ENCODE data around the gene HACD2.

The HACD2 gene

DNA sequence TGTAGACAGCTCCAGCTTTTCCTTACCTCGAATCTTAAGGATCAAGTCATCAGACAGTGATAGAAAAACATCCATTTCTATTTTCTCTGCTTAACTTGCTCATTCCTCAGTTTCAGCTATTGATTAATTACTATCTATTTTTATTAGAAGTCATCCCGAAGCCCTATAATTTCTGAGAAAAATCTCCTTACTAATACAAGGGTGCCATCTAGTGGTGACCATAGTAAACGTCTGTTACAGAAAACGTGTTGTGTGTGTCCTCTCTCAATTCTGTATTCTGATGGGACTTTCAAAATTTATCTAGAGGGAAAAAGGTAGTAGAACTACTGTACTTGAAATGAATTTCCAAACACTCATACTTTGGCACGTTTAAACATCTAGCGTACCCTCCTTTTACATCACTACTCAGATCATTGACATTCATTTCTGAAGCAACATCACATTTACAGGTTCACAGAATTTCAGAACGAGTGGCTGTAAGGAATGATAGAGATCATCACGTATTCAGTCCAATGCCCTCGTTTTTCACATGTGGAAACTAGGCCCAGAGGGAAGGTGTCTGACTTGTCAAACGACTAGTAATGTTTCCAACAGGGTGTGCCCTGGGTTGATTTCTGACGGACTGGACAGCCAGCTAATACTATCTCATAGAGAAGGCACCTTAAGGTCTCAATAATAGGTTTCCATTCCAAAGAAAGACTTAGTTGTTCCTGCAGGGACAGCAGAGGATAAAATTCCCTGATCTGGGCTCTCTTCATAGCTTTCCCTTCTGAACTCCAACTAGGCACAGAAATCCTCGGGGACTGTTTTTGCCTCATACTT, 25.6 kb downstream of the HACD2 start:
- H3K4me3 ChIP-seq (ENCODE audit: low read depth, low read length): no peak overlapping the region
- no peak overlapping the region for H3K27ac ChIP-seq (ENCODE audit: extremely low read depth, low read depth, low read length)
- no peaks in the 10 kb centered on the region for H3K9me3 ChIP-seq (ENCODE audit: control insufficient read depth, insufficient read depth, low read depth, low read length)
- H3K4me1 ChIP-seq (ENCODE audit: control insufficient read depth, insufficient read depth, low read length): no peaks in the 10 kb centered on the region
- ChIA-PET CTCF (interaction anchor here (0.6 to 2.2 kb wide), 25 partner anchors 9 to 1832 kb away, joined by 3 to 12 read pairs (median 4); no protein-coding TSS in a partner anchor), POLR2A (no interaction called here)
- peak; percentile 71 for TF ChIP-seq ZNF654 (tag by site-specific recombination; IDR thresholded peaks at IDR 0.05; ENCODE audit: low read depth)
- TF ChIP-seq, protein P1, sequence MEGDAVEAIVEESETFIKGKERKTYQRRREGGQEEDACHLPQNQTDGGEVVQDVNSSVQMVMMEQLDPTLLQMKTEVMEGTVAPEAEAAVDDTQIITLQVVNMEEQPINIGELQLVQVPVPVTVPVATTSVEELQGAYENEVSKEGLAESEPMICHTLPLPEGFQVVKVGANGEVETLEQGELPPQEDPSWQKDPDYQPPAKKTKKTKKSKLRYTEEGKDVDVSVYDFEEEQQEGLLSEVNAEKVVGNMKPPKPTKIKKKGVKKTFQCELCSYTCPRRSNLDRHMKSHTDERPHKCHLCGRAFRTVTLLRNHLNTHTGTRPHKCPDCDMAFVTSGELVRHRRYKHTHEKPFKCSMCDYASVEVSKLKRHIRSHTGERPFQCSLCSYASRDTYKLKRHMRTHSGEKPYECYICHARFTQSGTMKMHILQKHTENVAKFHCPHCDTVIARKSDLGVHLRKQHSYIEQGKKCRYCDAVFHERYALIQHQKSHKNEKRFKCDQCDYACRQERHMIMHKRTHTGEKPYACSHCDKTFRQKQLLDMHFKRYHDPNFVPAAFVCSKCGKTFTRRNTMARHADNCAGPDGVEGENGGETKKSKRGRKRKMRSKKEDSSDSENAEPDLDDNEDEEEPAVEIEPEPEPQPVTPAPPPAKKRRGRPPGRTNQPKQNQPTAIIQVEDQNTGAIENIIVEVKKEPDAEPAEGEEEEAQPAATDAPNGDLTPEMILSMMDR (tag by site-specific recombination; IDR thresholded peaks at IDR 0.05): 0 out of 2 replicates have a peak, but pooled peaks have one; percentile 10
- TF ChIP-seq, protein P2, sequence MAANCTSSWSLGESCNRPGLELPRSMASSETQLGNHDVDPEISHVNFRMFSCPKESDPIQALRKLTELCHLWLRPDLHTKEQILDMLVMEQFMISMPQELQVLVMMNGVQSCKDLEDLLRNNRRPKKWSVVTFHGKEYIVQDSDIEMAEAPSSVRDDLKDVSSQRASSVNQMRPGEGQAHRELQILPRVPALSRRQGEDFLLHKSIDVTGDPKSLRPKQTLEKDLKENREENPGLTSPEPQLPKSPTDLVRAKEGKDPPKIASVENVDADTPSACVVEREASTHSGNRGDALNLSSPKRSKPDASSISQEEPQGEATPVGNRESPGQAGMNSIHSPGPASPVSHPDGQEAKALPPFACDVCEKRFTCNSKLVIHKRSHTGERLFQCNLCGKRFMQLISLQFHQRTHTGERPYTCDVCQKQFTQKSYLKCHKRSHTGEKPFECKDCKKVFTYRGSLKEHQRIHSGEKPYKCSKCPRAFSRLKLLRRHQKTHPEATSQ (tag by site-specific recombination; IDR thresholded peaks at IDR 0.05): no peak
- peaks cover 0 to 13% of the 10 kb centered on the region in 2 experiments; a peak in 2 of 3 replicates for H3K36me3 ChIP-seq (ENCODE audit: control insufficient read depth in 2 of 2, insufficient read depth in 1 of 2, low read length in 2 of 2)

DNA sequence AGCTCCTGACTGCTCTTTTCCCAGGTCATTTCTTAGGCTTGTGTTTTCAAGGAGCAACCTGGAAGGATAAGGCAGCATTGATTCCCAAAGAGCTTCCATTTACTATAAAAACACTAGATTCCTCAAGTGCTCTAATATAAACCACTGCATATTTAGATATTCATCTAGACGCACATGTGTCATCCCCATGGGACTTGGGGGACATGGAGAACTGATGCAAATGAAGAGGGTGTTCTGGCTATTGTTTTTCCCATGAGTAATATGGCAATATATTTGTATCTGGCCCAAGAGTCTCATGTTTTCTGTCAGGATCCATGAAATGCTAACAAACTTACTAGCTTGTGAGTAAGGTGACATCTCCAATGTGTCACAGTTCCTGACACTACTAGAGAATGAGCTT, 31.3 kb downstream of the HACD2 start:
- TF ChIP-seq ZNF24 (tag by site-specific recombination; IDR thresholded peaks at IDR 0.05) (no peak), WT1 (tag by site-specific recombination; IDR thresholded peaks at IDR 0.05) (no peak), ZNF791 (tag by site-specific recombination; IDR thresholded peaks at IDR 0.05) (no peak), ZNF302 (tag by site-specific recombination; IDR thresholded peaks at IDR 0.05; ENCODE audit: low read depth) (no peak)
- TF ChIP-seq, protein P3, sequence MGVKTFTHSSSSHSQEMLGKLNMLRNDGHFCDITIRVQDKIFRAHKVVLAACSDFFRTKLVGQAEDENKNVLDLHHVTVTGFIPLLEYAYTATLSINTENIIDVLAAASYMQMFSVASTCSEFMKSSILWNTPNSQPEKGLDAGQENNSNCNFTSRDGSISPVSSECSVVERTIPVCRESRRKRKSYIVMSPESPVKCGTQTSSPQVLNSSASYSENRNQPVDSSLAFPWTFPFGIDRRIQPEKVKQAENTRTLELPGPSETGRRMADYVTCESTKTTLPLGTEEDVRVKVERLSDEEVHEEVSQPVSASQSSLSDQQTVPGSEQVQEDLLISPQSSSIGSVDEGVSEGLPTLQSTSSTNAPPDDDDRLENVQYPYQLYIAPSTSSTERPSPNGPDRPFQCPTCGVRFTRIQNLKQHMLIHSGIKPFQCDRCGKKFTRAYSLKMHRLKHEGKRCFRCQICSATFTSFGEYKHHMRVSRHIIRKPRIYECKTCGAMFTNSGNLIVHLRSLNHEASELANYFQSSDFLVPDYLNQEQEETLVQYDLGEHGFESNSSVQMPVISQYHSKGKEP (tag by site-specific recombination; IDR thresholded peaks at IDR 0.05): no peak
- TF ChIP-seq, protein P4, sequence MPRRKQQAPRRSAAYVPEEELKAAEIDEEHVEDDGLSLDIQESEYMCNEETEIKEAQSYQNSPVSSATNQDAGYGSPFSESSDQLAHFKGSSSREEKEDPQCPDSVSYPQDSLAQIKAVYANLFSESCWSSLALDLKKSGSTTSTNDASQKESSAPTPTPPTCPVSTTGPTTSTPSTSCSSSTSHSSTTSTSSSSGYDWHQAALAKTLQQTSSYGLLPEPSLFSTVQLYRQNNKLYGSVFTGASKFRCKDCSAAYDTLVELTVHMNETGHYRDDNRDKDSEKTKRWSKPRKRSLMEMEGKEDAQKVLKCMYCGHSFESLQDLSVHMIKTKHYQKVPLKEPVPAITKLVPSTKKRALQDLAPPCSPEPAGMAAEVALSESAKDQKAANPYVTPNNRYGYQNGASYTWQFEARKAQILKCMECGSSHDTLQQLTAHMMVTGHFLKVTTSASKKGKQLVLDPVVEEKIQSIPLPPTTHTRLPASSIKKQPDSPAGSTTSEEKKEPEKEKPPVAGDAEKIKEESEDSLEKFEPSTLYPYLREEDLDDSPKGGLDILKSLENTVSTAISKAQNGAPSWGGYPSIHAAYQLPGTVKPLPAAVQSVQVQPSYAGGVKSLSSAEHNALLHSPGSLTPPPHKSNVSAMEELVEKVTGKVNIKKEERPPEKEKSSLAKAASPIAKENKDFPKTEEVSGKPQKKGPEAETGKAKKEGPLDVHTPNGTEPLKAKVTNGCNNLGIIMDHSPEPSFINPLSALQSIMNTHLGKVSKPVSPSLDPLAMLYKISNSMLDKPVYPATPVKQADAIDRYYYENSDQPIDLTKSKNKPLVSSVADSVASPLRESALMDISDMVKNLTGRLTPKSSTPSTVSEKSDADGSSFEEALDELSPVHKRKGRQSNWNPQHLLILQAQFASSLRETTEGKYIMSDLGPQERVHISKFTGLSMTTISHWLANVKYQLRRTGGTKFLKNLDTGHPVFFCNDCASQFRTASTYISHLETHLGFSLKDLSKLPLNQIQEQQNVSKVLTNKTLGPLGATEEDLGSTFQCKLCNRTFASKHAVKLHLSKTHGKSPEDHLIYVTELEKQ (tag by site-specific recombination; IDR thresholded peaks at IDR 0.05; ENCODE audit: borderline replicate concordance): no peak
- TF ChIP-seq, protein P5, sequence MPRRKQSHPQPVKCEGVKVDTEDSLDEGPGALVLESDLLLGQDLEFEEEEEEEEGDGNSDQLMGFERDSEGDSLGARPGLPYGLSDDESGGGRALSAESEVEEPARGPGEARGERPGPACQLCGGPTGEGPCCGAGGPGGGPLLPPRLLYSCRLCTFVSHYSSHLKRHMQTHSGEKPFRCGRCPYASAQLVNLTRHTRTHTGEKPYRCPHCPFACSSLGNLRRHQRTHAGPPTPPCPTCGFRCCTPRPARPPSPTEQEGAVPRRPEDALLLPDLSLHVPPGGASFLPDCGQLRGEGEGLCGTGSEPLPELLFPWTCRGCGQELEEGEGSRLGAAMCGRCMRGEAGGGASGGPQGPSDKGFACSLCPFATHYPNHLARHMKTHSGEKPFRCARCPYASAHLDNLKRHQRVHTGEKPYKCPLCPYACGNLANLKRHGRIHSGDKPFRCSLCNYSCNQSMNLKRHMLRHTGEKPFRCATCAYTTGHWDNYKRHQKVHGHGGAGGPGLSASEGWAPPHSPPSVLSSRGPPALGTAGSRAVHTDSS (tag by site-specific recombination; IDR thresholded peaks at IDR 0.05): no peak
- TF ChIP-seq, protein P6, sequence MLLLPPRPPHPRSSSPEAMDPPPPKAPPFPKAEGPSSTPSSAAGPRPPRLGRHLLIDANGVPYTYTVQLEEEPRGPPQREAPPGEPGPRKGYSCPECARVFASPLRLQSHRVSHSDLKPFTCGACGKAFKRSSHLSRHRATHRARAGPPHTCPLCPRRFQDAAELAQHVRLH (tag by site-specific recombination; IDR thresholded peaks at IDR 0.05): no peak
- TF ChIP-seq, protein P7, sequence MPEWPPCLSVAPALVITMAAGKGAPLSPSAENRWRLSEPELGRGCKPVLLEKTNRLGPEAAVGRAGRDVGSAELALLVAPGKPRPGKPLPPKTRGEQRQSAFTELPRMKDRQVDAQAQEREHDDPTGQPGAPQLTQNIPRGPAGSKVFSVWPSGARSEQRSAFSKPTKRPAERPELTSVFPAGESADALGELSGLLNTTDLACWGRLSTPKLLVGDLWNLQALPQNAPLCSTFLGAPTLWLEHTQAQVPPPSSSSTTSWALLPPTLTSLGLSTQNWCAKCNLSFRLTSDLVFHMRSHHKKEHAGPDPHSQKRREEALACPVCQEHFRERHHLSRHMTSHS (tag by site-specific recombination; IDR thresholded peaks at IDR 0.05): no peak
- Histone ChIP-seq H3K27ac (ENCODE audit: extremely low read depth, low read depth, low read length) (no peak overlapping the region), H3K9me3 (ENCODE audit: control insufficient read depth, insufficient read depth, low read depth, low read length) (no peaks in the 10 kb centered on the region), H3K4me1 (ENCODE audit: control insufficient read depth, insufficient read depth, low read length) (no peaks in the 10 kb centered on the region), H3K4me3 (ENCODE audit: low read depth, low read length) (no peak overlapping the region), H3K36me3 (ENCODE audit: control insufficient read depth in 2 of 2, insufficient read depth in 1 of 2, low read length in 2 of 2) (peaks cover 4 to 18% of the 10 kb centered on the region in 2 experiments)
- CTCF ChIA-PET: interaction anchor here (0.6 to 1.8 kb wide), 6 partner anchors 7 to 824 kb away, joined by 3 to 5 read pairs (median 3); no protein-coding TSS in a partner anchor
- POLR2A ChIA-PET: no interaction called here

Data from HEK293 (cell line).